Measurements from ENCODE around the gene RND1.
"Not testable (repeated sequence)": the region's sequence is repeated elsewhere in the genome, so short reads cannot be mapped to it uniquely, and the experiment has no call there.

The RND1 gene

DNA sequence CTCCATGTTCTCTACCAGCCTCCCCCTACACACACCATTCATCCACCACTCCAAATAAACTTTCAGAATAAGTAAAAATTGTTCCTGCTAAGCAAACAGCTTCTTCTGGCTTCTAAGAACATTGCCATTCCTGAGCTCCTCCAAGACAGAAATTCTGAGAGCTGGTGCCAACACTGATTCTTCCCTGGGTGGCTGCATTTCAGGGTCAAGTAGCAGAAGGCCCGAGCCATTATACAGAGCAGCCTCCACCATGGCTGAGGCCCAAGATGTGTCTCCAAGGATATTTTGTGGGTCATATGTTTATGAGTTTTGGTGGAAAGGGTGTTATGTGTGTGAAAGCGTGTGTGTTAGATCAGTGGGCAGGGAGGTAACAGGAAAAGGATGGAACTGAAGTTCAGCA lies 3.5 kb upstream of the RND1 start:
- no peak for DNase-seq (ENCODE audit: extremely low read depth in 1 of 2, low read depth in 1 of 2)

DNA sequence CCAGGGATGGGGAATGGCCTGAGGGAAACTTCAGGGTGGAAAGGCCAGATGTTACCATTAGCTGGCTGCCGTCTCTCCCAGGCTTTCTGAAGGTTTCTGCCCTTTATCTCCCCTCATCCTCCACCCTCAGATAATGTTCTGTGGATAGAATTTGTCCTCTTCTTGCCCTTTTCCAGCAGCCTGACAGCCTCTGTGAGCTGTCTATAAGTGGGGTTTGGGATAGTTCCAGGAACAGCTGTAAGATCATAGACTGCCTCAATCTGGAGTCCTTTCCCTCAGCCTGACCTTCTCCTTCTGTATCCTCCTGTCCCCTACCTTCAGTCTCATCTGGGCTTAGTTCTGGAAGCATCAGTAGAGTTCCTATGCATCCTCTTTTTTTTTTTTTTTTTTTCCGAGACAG lies 2.8 kb upstream of the RND1 start:
- DNase-seq (ENCODE audit: extremely low read depth in 1 of 2, low read depth in 1 of 2): no peak

DNA sequence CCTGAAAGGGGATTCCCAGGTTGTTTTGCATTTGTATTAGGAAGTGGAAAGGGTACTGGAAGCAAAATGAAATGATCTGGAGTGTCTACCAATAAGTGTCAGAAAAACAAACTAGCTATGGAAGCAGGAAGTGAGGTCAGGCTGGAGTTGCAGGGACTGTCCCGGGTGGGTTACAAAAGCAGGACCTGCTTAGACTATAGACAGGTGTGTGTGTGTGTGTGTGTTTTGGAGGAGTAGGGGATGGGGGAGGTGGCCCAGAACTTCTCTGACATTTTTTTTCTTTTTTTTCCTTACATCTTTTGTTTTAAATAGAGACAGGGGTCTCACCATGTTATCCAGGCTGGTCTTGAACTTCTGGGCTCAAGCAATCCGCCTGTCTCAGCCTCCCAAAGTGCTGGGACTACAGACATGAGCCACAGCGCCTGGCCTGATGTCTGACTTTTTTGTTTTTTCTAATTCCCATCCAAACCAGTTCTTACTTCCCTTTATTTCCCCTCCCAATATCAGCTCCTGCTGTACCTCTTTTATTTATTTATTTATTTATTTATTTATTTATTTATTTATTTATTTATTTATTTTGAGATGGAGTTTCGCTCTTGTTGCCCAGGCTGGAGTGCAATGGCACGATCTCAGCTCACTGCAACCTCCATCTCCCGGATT lies 512 bp upstream of the RND1 start:
- DNase-seq (ENCODE audit: extremely low read depth in 1 of 2, low read depth in 1 of 2): no peak

DNA sequence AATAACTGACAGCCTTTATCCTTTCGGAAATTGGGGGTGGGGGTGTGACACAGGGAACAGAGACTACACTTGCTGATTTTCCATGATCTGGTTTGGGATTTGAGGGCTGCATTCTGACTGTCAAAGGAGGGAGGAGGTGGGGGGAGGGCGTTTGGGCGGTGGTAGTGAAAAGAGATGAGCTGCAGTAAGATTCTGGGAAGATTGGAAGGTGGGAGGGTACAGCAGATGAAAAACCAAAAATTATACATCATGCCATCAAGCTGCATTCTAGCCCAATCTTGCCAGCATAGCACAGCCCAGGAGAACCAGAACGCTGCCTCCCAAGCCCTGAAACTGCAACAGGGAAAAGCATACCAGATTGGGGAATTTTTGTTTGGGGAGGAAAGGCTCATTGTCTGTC lies 2.4 kb downstream of the RND1 start:
- no peak for DNase-seq (ENCODE audit: extremely low read depth in 1 of 2, low read depth in 1 of 2)

DNA sequence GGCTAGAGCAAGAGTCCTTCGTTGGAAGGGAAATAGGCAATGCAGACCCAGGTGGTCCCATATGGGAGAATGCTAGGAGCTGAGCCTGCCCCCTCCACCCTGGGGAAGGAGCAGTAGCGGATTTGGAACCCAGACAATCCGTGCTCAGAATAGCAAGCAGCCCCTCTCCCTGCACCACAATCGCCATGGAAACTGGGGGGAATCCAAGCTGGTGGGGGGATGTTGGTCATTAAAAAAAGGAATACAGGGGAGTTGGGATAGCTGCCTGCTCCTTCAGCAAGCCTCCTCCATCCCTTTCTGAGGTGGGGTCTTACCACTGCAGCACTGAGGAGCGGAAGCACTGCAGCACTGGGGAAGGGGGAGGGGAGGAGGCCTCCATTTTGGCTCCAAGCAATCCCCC lies 2.9 kb downstream of the RND1 start:
- DNase-seq (ENCODE audit: extremely low read depth in 1 of 2, low read depth in 1 of 2): no peak

DNA sequence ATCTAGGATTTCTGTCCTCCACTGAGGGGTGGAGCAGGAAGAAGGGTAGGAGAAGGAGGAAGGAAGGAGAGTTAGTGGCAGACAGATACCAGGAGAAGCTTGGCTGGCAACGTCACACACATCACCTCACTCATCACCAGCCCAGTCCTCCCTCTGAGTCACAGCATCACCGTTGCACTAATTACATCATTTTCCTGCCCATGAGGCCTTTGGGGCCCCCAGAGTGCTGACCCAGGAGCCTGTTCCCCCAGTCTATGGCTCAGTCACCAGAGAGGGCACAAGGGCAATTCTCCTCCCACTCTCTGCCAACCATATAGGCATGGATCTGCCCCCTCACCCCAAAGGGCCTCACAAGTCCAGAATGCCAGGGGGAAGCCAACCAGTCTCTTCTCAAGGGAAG lies 4.6 kb downstream of the RND1 start:
- no peak for DNase-seq (ENCODE audit: extremely low read depth in 1 of 2, low read depth in 1 of 2)

DNA sequence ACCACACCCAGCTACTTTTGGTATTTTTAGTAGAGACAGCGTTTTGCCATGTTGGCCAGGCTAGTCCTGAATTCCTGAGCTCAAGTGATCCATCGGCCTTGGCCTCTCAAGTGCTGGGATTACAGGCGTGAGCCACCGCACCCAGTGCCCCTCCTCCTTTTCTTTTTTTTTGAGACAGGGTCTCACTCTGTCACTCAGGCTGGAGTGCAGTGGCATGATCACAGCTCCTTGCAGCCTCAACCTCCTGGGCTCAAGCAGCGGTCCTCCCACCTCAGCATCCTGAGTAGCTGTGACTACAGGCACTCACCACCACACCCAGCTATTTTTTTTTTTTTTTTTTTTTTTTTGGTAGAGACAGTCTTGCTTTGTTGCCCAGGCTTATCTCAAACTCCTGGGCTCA lies 5.4 kb downstream of the RND1 start:
- DNase-seq (ENCODE audit: extremely low read depth in 1 of 2, low read depth in 1 of 2): not testable (repeated sequence)

DNA sequence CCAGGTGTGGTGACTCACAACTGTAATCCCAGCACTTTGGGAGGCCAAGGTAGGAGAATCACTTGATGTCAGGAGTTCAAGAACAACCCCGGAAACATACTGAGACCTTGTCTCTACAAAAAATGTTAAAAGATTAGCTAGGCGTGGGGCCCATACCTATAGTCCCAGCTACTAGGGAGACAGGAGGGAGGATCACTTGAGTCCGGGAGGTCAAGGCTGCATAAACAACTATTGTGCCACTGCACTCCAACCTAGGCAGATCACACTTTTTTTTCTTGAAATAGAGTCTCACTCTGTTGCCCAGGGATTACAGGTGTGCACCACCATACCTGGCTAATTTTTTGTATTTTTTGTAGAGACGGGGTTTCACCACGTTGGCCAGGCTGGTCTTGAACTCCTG lies 6.1 kb downstream of the RND1 start:
- DNase-seq (ENCODE audit: extremely low read depth in 1 of 2, low read depth in 1 of 2): no peak

DNA sequence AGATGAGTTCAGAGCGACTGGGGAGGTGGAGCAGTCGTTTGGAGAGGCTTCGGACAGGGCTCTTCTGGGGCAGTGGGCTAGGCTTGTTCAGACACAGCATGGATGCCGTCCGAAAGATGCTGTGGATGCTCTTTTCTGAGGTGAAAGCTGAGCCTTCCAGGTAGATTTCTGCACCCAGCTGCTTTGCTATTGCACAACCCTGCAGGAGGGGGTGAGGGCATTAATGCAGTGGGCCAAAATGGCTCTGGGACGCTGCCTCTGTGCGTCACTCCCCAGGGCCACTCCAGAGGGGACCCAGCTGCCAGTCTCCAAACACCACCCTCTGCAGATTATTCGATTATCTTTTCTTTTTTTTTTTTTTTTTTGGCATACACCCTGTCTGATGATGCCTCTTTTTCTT lies 7.6 kb downstream of the RND1 start:
- DNase-seq (ENCODE audit: extremely low read depth in 1 of 2, low read depth in 1 of 2): no peak

DNA sequence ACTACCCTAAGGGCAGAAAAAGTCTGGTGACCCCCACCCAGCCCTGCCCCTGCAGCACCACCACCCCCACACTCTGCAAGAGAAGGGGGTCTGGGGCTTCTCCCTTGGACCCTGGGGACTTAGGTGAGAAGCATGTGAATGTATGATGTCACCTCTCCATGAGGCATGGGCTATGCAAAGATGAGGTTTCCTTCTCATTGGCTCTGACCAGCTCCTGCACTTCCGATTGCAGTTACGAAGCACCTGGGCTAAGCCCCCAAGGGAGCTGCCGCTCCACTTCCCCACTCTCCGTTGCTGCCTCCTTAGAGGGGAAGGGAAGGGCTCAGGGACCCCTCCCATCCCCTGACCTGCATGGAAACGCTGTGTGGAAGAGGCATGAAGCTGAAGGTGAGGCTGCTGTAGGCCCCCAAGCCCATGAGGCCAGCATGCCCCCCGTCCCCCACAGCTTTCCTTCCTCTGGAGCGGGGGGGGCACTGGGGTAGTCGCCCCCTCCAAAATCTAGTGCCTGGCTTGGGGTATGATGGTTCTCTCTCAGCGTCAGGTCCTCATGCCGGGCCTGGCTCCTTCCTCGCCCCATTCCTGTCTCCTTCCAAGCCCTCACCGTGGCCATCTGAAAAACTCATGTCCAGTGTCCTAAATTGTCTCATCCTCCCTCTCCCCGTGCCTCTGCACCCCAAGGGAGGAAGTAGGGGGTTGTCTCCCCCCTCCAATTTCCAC lies 8.2 kb downstream of the RND1 start:
- DNase-seq (ENCODE audit: extremely low read depth in 1 of 2, low read depth in 1 of 2): no peak

DNA sequence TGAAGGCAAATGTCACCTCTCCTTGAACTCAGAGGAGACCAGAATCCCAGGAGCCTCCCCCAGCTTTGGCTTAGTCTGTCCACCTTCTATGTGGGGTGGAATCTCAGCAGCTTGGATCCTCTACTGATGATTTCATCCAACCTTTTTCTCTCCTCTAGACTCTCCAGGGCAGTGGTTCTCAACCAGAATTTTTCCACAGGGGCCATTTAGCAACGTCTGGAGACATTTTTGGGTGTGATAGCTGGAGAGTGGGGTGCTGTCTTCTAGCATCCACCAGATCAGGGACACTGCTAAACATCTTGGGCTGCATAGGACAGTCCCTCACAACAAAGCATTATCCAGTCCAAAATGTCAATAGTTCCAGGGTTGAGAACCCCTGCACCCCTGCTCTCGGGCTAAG lies 9.3 kb downstream of the RND1 start:
- DNase-seq (ENCODE audit: extremely low read depth in 1 of 2, low read depth in 1 of 2): no peak

DNA sequence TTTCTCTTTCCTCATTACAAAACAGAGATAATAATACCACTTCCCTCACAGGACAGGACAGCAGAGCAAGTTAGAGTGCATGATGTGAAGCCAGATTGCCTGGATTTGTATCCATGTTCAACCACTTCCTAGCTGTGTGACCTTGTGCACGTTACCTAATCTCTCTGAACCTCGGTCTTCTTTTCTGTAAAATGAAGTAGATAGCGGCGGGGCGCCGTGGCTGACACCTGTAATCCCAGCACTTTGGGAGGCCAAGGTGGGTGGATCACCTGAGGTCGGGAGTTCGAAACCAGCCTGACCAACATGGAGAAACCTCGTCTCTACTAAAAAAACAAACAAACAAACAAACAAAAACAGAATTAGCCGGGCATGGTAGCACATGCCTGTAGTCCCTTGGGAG lies 10.7 kb downstream of the RND1 start:
- DNase-seq (ENCODE audit: extremely low read depth in 1 of 2, low read depth in 1 of 2): not testable (repeated sequence)

DNA sequence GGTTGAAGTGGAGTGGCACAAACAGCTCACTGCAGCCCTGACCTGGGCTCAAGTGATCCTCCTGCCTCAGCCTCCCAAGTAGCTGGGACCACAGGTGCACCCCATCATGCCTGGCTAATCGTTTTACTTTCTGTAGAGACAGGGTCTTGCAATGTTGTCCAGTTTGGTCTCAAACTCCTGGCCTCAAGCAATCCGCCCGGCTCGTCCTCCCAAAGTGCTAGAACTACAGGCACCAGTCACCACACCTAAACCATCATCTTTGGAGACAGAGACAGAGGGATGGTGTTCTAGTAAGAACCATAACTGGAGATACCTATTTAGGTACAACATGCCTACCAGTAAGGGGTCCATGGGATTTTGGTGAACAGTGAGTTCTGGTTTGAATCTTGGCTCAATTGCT lies 11.2 kb downstream of the RND1 start:
- DNase-seq (ENCODE audit: extremely low read depth in 1 of 2, low read depth in 1 of 2): no peak

DNA sequence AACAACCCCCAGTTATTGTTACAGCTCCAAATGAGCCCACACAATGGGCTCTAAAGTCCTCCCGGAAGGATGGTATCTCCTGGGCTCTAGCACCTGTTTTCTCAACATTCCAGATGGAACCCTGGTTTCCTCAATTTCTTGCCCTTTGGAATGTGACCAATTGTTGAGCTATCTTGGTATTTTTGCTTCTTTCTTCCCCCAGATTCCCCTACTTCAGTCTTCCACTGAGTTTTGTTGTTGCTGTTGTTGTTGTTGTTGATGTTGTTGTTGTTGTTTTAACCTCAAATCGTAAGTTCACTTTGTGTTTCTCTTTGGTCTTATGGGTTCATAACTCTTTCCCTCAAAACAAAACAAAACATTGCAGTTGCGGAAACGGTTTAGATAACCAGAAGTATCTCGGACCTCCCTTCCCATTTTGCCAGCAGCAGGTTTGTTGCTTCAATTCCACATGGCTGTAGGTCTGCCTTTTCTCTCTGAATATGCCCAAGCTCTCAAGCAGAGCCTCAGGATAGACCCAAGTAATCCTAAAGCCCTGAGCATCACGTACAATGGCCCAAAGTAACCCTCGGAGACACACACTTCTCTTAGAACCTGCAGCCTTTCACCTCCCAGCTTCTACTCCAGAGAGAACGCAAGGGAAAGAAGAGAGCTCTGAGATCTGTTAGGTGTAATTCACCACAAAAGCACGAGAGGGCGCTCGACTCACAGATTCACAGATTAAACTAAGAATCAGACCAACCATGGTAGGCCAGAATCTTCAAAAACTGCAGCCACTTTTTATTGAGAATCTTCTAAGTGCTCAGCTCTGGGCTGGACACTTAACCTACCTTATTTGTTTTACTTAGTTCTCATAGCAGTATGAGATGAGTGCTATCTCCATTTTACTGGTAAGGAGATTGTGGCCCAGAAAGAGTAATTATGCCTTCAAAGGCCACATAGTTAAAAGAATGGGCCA lies 12.7 kb downstream of the RND1 start:
- DNase-seq (ENCODE audit: extremely low read depth in 1 of 2, low read depth in 1 of 2): peak; percentile 69 to 76

DNA sequence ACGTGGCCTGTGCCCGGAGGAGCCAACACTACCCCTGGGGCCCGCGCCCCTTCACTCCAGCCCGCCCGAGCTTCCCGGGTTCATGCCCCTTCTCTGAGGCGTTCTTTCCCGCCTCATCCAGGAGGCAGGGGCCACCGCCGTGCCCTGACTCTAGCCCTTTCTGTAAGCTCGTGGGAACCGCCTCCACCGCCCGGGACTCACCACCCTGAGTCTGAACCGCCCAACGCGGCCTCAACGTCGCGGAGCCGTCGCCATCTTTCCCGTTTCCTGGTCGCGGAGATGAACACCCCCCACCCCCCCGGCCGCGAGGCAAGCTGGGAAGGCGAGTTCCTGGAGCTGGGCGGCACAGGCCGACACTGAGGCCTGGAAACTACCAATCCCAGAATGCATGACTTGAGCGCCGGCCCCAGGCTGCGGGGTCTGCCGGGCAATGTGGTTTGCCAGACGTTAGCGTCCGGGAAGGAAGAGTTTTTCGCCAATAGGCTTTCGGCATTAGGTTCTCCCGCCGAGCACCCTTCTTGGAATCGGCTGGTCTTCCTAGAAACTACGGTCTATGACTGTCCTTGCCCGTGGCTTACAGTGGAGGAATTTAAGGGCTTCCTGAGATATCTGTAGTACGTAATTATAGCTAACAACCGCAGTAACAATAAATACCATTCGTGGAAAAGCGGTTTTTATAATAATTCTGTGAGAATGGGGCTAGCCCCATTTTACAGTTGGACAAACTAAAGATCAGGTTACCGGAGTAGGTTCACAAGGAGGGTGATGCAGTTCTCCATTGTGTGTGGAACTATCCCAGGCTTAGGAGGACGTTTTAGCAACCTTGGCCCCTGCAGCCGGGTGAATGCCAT lies 13.6 kb downstream of the RND1 start, which contains the start of gene DDX23:
Gene DDX23 (minus strand): TSS at position 281 of the 851 bp plus-strand sequence. CDS start 6,381 bp downstream, outside the sequence.
- peak; percentile 77 to 83 for DNase-seq (ENCODE audit: extremely low read depth in 1 of 2, low read depth in 1 of 2)

DNA sequence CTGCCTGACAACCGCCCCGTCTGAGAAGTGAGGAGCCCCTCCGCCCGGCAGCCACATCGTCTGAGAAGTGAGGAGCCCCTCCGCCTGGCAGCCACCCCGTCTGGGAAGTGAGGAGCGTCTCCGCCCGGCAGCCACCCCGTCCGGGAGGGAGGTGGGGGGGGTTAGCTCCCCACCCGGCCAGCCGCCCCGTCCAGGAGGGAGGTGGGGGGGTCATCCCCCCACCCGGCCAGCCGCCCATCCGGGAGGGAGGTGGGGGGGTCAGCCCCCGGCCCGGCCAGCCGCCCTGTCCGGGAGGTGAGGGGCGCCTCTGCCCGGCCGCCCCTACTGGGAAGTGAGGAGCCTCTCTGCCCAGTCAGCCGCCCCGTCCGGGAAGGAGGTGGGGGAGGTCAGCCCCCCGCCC lies 23.6 kb downstream of the RND1 start:
- DNase-seq (ENCODE audit: extremely low read depth in 1 of 2, low read depth in 1 of 2): not testable (repeated sequence)

DNA sequence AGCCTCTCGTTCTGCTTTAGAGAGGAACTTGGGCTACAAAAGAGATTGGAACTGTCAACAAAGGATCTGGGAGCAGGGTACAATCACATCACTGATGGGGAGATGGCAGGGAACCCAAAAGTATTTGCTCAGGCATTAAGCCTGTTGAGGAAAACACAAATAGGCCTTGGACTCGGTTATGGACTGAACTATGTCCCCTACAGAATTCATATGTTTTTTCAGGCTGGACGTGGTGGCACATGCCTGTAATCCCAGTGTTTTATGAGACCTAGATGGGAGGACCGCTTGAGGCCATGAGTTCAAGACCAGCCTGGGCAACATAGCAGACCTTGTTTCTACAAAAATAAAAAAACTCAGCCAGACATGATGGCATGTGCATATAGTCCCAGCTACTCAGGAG lies 27.6 kb downstream of the RND1 start:
- DNase-seq (ENCODE audit: extremely low read depth in 1 of 2, low read depth in 1 of 2): no peak

DNA sequence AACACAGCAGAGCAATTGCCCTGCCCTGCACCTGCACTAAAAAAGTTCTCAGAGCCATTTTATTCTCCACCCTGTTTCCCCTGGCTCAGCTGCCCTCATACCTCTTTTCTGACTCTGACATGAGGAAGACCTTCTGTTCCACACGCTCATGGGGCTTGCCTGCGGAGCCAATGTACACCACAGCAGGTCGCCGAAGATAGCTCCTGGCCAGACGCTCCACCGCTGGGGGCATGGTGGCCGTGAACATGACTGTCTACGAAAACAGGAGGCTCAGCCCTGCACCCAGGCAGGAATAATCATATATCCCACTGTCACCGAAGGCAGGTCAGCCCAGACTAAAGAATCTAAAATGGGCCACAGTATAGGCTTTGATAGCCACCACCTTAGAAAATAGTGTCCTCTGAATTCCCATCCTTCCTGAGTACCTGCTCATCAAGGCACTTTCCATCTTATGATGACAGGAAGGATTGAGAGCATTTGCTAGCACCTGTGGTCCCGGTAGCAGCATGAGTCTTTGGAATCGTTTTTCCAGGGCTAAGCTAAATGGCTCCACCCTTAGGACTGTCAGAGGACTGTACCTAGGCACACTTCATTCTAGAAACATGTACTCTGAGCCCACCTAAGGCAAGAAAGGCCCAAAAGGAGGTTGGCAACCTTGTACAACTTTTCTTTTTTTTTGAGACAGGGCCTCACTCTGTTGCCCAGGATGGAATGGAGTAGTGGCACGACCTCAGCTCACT lies 33.2 kb downstream of the RND1 start:
- DNase-seq (ENCODE audit: extremely low read depth in 1 of 2, low read depth in 1 of 2): no peak

DNA sequence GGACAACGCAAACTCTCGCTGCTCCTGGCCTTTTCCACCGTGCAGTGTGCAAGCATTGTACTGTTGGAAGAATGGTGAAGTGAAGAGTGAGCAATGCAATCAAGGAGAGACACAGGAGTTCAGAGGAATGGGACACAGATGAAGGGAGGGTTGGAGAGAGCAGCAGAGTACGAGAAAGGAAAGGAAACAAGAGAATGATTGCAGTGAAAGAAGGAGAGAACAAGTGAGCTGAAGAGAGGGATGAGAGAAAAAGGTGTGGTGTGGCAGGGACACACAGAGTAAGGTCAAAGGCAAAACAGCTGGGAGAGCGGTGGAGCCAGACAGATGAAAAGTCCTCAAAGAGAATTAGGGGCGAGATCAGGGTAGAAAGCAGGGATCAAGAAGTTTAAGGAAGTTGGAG lies 34.4 kb downstream of the RND1 start:
- DNase-seq (ENCODE audit: extremely low read depth in 1 of 2, low read depth in 1 of 2): no peak

All from activated CD8-positive, alpha-beta memory T cell treated with anti-CD3 and anti-CD28 coated beads for 1 hour (primary cell).